ENCODE data around the gene CALML5. TPM values are rescaled to one million over a fixed set of nuclear protein-coding genes. Genes with fewer than 3 reads are reported as not detected.
A peak's percentile ranks its signal among the peaks of the same experiment; 100 is the strongest.

The CALML5 gene
- total and polyA plus RNA-seq, 4 donors = not detected

DNA sequence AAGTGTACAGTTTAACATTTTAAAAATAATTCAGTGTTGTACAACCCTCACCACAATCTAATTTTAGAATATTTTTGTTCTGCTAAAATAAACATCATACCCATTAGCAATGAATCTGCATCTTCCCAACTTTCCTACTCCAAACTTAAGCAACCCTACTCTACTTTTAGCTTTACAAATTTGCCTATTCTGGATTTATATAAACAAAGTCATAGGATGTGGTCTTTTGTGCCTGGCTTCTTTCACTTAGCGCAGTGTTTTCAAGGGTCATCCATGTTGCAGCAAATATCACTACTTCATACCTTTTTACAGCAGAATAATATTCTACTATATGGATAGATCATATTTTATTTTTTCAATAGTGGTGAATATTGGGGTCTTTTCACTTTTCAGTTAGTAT lies 44.3 kb upstream of the CALML5 start:
- no peak for DNase-seq (ENCODE audit: low read depth in 4 of 6, low spot score in 6 of 6)
- H3K27ac ChIP-seq (ENCODE audit: low read depth, low read length) = no peak overlapping the region
- H3K4me3 ChIP-seq (ENCODE audit: low read depth, low read length) = no peak overlapping the region
- WGBS (ENCODE audit: insufficient coverage) = no CpG with 5 or more reads among the region's 1 CpG
- no peaks in the 10 kb centered on the region for H3K27me3 ChIP-seq (ENCODE audit: control insufficient read depth, insufficient read depth, low read length)
- peaks cover 31% of the 10 kb centered on the region for H3K4me1 ChIP-seq (ENCODE audit: control insufficient read depth, insufficient read depth, low read length)
- H3K9me3 ChIP-seq (ENCODE audit: control insufficient read depth, insufficient read depth, low read length) = no peaks in the 10 kb centered on the region
- H3K36me3 ChIP-seq (ENCODE audit: control insufficient read depth, insufficient read depth, low read length) = no peaks in the 10 kb centered on the region

DNA sequence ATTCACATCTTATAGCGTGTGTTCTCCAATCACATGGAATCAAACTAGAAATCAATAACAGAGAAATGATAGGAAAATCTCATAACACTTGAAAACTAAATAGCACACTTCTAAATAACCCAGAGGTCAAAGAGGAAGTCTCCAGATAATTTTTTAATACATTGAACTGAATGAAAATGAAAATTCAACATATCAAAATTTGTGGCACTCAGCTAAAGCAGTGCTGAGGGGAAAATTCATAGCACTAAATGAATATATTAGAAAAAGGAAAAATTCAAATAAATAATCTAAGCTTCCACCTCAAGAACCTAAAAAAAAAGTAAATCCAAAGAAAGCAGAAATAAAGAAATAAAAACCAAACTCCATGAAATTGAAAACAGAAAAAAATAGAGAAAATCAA lies 42.7 kb upstream of the CALML5 start:
- Histone ChIP-seq H3K27ac (ENCODE audit: low read depth, low read length) (no peak overlapping the region), H3K4me1 (ENCODE audit: control insufficient read depth, insufficient read depth, low read length) (peaks cover 16% of the 10 kb centered on the region), H3K9me3 (ENCODE audit: control insufficient read depth, insufficient read depth, low read length) (no peaks in the 10 kb centered on the region), H3K36me3 (ENCODE audit: control insufficient read depth, insufficient read depth, low read length) (no peaks in the 10 kb centered on the region), H3K27me3 (ENCODE audit: control insufficient read depth, insufficient read depth, low read length) (no peaks in the 10 kb centered on the region), H3K4me3 (ENCODE audit: low read depth, low read length) (no peak overlapping the region)
- WGBS (ENCODE audit: insufficient coverage) = no CpG with 5 or more reads among the region's 1 CpG
- DNase-seq (ENCODE audit: low read depth in 4 of 6, low spot score in 6 of 6) = no peak

DNA sequence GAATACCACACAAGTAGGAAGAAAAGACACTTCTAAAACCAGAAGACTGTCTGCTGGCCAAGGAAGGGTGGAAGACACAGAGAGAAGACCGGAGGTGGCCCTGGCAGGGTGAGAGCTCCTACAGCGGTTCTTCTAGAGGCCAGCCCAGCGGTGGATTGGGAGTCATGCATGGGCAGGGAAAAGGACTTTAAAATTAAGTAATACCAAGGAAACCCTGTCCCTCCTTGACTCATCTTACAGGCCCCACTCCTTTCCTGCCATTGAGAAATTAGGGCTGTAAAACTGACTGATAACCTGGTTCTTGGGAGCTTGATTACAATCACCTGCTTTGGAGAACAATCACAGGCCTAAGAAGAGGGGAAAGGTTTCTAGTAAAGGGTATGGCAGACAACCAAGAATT lies 41.5 kb upstream of the CALML5 start:
- Histone ChIP-seq H3K27ac (ENCODE audit: low read depth, low read length) (no peak overlapping the region), H3K4me3 (ENCODE audit: low read depth, low read length) (no peak overlapping the region), H3K36me3 (ENCODE audit: control insufficient read depth, insufficient read depth, low read length) (no peaks in the 10 kb centered on the region), H3K27me3 (ENCODE audit: control insufficient read depth, insufficient read depth, low read length) (no peaks in the 10 kb centered on the region), H3K9me3 (ENCODE audit: control insufficient read depth, insufficient read depth, low read length) (no peaks in the 10 kb centered on the region), H3K4me1 (ENCODE audit: control insufficient read depth, insufficient read depth, low read length) (peaks cover 4% of the 10 kb centered on the region)
- DNase-seq (ENCODE audit: low read depth in 4 of 6, low spot score in 6 of 6) = no peak
- no CpG with 5 or more reads among the region's 3 CpGs for WGBS (ENCODE audit: insufficient coverage)

DNA sequence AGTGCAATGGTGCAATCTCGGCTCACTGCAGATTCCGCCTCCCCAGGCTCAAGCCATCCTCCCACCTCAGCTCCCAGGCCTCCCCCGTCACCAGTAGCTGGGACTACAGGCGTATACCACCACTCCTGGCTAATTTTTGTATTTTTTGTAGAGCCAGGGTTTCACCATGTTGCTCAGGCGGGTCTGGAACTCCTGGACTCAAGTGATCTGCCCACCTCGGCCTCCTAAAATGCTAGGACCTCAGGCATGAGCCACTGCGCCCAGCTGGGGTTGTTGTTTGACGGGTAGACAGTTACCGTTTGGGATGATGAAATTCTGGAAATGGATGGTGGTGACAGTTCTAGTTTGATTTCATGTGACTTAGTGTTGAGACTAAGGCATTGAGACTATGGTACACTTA lies 40.7 kb upstream of the CALML5 start:
- H3K4me3 ChIP-seq (ENCODE audit: low read depth, low read length) = no peak overlapping the region
- no peaks in the 10 kb centered on the region for H3K4me1 ChIP-seq (ENCODE audit: control insufficient read depth, insufficient read depth, low read length)
- no peaks in the 10 kb centered on the region for H3K36me3 ChIP-seq (ENCODE audit: control insufficient read depth, insufficient read depth, low read length)
- H3K27me3 ChIP-seq (ENCODE audit: control insufficient read depth, insufficient read depth, low read length) = no peaks in the 10 kb centered on the region
- WGBS (ENCODE audit: insufficient coverage) = 100% methylated on average over 5 of the region's 9 CpGs
- H3K27ac ChIP-seq (ENCODE audit: low read depth, low read length) = no peak overlapping the region
- no peaks in the 10 kb centered on the region for H3K9me3 ChIP-seq (ENCODE audit: control insufficient read depth, insufficient read depth, low read length)
- no peak for DNase-seq (ENCODE audit: low read depth in 4 of 6, low spot score in 6 of 6)

DNA sequence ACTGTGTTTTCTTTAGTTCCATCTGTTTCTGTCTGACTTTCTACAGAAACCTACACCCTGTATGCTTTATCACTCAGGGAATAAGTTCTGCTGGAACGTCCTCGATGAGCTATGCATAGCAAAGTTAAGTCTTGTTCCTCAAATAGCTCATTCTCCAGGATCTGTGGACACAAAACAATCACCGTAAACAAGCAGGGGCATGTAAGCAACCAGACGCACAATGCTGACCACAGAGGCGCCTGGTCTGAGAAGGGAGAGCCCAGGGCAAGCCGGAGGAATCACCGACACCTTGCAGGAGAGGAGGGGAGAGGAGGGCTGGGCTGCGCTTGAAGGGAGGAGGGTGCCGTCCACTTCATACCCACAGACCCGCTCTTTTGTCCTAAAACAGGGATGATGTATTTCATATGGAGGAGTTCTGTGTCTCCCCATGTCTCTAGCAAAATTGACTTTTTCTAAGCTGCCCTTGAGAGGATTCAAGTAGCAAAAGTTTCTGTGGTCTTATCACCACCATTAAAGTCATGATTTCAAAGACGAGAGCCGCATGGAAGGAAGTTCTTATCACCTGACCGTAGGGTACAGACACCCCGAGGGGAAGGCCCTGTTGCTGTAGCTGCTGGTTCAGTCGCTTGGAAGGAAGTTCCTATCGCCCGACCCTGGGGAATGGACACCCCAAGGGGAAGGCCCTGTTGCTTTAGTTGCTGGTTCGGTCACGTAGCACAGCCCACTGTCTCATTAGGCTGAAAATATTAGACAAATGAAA lies 39.7 kb upstream of the CALML5 start:
- Histone ChIP-seq H3K9me3 (ENCODE audit: control insufficient read depth, insufficient read depth, low read length) (no peaks in the 10 kb centered on the region), H3K27ac (ENCODE audit: low read depth, low read length) (peak overlapping the region; percentile 29), H3K27me3 (ENCODE audit: control insufficient read depth, insufficient read depth, low read length) (no peaks in the 10 kb centered on the region), H3K36me3 (ENCODE audit: control insufficient read depth, insufficient read depth, low read length) (no peaks in the 10 kb centered on the region), H3K4me3 (ENCODE audit: low read depth, low read length) (no peak overlapping the region), H3K4me1 (ENCODE audit: control insufficient read depth, insufficient read depth, low read length) (no peaks in the 10 kb centered on the region)
- no peak for DNase-seq (ENCODE audit: low read depth in 4 of 6, low spot score in 6 of 6)
- 83% methylated on average over 16 of the region's 19 CpGs for WGBS (ENCODE audit: insufficient coverage)

DNA sequence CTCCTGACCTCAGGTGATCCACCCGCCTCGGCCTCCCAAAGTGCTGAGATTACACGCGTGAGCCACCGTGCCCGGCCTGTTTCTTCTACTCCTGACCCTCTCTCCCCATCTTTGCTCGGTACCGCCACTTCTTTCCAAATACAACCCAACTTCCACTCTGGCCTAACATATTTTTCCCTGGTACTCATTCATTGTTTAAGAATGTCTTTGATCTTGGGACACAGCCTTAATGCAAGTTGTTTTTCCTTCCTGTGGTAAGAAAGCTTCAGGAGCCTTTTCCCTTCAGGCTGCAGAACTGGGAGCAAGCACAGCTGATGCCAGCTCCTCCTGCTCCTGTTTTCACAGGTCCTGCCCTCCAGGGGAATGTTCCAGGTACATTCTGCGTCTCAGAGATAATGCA lies 39.1 kb upstream of the CALML5 start:
- Histone ChIP-seq H3K27me3 (ENCODE audit: control insufficient read depth, insufficient read depth, low read length) (no peaks in the 10 kb centered on the region), H3K4me1 (ENCODE audit: control insufficient read depth, insufficient read depth, low read length) (no peaks in the 10 kb centered on the region), H3K4me3 (ENCODE audit: low read depth, low read length) (no peak overlapping the region), H3K36me3 (ENCODE audit: control insufficient read depth, insufficient read depth, low read length) (no peaks in the 10 kb centered on the region), H3K27ac (ENCODE audit: low read depth, low read length) (peak overlapping the region; percentile 29), H3K9me3 (ENCODE audit: control insufficient read depth, insufficient read depth, low read length) (no peaks in the 10 kb centered on the region)
- 91% methylated on average over 1 of the region's 9 CpGs for WGBS (ENCODE audit: insufficient coverage)
- DNase-seq (ENCODE audit: low read depth in 4 of 6, low spot score in 6 of 6) = no peak

DNA sequence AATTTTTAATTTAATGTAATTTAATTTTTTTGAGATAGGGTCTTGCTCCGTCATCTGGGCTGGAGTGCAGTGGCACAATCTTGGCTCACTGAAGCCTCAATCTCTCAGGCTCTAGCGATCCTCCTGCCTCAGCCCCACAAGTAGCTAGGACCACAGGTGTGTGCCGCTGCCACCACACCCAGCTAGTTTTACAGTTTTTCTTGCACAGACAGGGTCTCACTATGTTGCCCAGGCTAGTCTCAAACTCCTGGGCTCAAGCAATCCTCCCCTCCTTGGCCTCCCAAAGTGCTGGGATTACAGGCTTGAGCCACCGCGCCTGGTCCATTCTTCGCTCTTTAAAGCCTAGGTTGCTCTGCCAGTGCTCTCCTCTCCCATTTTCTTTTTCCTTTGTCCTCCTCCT lies 38.3 kb upstream of the CALML5 start:
- Histone ChIP-seq H3K27ac (ENCODE audit: low read depth, low read length) (no peak overlapping the region), H3K9me3 (ENCODE audit: control insufficient read depth, insufficient read depth, low read length) (no peaks in the 10 kb centered on the region), H3K4me3 (ENCODE audit: low read depth, low read length) (no peak overlapping the region), H3K4me1 (ENCODE audit: control insufficient read depth, insufficient read depth, low read length) (peaks cover 5% of the 10 kb centered on the region), H3K27me3 (ENCODE audit: control insufficient read depth, insufficient read depth, low read length) (no peaks in the 10 kb centered on the region), H3K36me3 (ENCODE audit: control insufficient read depth, insufficient read depth, low read length) (no peaks in the 10 kb centered on the region)
- WGBS (ENCODE audit: insufficient coverage) = 95% methylated on average over 6 of the region's 6 CpGs
- no peak for DNase-seq (ENCODE audit: low read depth in 4 of 6, low spot score in 6 of 6)

DNA sequence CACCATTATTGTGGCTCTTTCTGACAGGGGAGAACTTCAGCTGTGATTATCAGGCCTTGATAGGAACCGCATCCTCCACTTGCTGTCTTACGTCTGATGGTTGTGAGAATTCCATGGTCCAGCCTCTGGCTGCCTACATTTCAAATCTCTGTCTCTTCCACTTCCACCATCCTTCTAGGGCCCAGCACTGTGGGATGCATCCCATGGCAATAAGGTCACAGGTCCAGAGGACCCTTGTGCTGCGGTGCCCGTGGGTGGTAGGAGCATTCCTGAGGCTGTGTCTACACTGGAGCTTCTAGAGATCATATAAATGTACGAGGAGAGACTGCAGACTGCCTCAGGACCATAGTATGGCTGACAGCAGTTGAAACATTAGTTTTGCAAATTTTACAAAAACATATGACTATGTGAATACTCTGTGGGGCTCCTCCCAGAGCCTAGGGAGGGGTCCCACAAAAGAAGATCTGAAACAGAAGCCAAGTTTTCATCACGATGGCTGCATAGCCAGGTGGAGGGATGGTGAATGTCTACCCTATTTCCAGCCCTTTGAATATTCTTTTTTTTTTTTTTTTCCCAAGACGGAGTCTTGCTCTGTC lies 37.2 kb upstream of the CALML5 start:
- Histone ChIP-seq H3K4me1 (ENCODE audit: control insufficient read depth, insufficient read depth, low read length) (peaks cover 7% of the 10 kb centered on the region), H3K4me3 (ENCODE audit: low read depth, low read length) (no peak overlapping the region), H3K27me3 (ENCODE audit: control insufficient read depth, insufficient read depth, low read length) (no peaks in the 10 kb centered on the region), H3K27ac (ENCODE audit: low read depth, low read length) (no peak overlapping the region), H3K9me3 (ENCODE audit: control insufficient read depth, insufficient read depth, low read length) (no peaks in the 10 kb centered on the region), H3K36me3 (ENCODE audit: control insufficient read depth, insufficient read depth, low read length) (no peaks in the 10 kb centered on the region)
- DNase-seq (ENCODE audit: low read depth in 4 of 6, low spot score in 6 of 6) = no peak
- WGBS (ENCODE audit: insufficient coverage) = 90% methylated on average over 6 of the region's 7 CpGs

DNA sequence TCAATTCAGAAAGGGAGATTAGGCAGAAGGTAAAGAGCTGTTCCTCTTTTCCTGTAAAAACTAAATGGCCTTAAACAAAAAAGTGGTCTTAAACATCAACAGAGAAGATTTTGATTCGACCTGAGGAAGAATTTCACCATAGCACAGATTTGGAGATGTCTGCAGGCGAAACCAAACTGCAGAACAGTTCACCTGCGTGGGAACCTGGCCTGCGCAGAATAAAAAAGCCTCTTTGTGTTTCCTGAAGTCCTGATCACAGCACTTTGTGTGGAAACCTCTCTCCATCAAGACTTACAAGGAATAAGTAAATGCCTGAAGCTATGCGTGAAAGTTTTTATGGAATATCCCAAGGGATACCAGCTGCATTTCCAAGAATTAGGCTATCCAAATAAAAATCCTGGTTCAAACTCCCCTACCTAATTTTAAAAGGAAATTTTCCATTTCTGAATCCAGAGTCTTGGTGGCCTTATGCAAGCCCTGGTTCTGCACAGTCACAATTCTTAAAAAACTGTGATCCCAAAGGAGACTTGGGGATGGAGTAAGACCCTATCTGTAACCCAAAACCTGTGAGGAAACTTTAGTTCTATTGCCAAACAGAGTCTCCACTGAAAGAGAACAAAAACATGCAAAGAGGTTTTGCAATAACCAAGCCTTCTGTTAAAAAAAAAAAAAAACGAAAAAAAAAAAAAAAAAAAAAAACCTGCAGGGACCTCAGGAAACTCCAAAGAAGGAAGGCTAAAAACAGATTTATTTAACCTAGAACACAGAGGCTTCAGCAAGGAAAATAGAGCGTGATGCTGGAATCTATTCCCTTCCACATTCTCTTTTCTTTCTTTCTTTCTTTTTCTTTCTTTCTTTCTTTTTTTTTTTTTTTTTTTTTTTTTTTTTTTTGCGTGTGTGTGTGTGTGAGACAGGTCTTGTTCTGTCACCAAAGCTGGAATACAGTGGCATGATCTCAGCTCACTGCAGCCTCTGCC lies 35.8 kb upstream of the CALML5 start:
- H3K27me3 ChIP-seq (ENCODE audit: control insufficient read depth, insufficient read depth, low read length) = no peaks in the 10 kb centered on the region
- 96% methylated on average over 2 of the region's 8 CpGs for WGBS (ENCODE audit: insufficient coverage)
- H3K27ac ChIP-seq (ENCODE audit: low read depth, low read length) = peak overlapping the region; percentile 25
- H3K4me1 ChIP-seq (ENCODE audit: control insufficient read depth, insufficient read depth, low read length) = peaks cover 7% of the 10 kb centered on the region
- no peaks in the 10 kb centered on the region for H3K9me3 ChIP-seq (ENCODE audit: control insufficient read depth, insufficient read depth, low read length)
- DNase-seq (ENCODE audit: low read depth in 4 of 6, low spot score in 6 of 6) = no peak
- no peak overlapping the region for H3K4me3 ChIP-seq (ENCODE audit: low read depth, low read length)
- H3K36me3 ChIP-seq (ENCODE audit: control insufficient read depth, insufficient read depth, low read length) = no peaks in the 10 kb centered on the region

All from spinal cord (tissue), 10 donors.